Measurements from ENCODE around the gene STRIP2.

- no peak for TF ChIP-seq EP300 (conservative IDR thresholded peaks at IDR 0.05; ENCODE audit: poor library complexity, severe bottlenecking)
- TF ChIP-seq CTCF (IDR thresholded peaks at IDR 0.05; ENCODE audit: poor library complexity, severe bottlenecking) = no peak
- TF ChIP-seq EZH2 (IDR thresholded peaks at IDR 0.05; ENCODE audit: borderline replicate concordance, insufficient read depth, low read length, poor library complexity, severe bottlenecking) = no peak
- TF ChIP-seq SMC3 (conservative IDR thresholded peaks at IDR 0.05; ENCODE audit: poor library complexity) = no peak
- TF ChIP-seq MXI1 (conservative IDR thresholded peaks at IDR 0.05; ENCODE audit: poor library complexity, severe bottlenecking) = no peak
- TF ChIP-seq REST (IDR thresholded peaks at IDR 0.05; ENCODE audit: borderline replicate concordance) = no peak
Observed at GRCh38 chr7:129525225-129525862, 91.1 kb downstream of the STRIP2 start.

Measured in neural cell (in vitro differentiated cells).